BLaER1 (cell line): ENCODE measurements around the gene HJURP.

Experiments
- H3K27ac ChIP-seq: shearing (Covaris generic); formaldehyde crosslinking; 2 replicates; pipeline ENCODE4 v1.8.1; 2022
- H3K27me3 ChIP-seq: shearing (Covaris generic); formaldehyde crosslinking; 2 replicates; pipeline ENCODE4 v1.8.1; 2022
- H3K36me3 ChIP-seq: shearing (Covaris generic); formaldehyde crosslinking; 2 replicates; pipeline ENCODE4 v1.8.1; 2022
- H3K4me1 ChIP-seq: shearing (Covaris generic); formaldehyde crosslinking; 2 replicates; pipeline ENCODE4 v1.8.1; 2022
- H3K4me2 ChIP-seq: shearing (Covaris generic); formaldehyde crosslinking; 2 replicates; pipeline ENCODE4 v1.8.1; 2022
- H3K4me3 ChIP-seq: shearing (Covaris generic); formaldehyde crosslinking; 2 replicates; pipeline ENCODE4 v1.8.1; 2022
- H3K9ac ChIP-seq: shearing (Covaris generic); formaldehyde crosslinking; 2 replicates; pipeline ENCODE4 v1.8.1; 2022
- H3K9me3 ChIP-seq: shearing (Covaris generic); formaldehyde crosslinking; 2 replicates; pipeline ENCODE4 v1.8.1; 2022
- H4K20me1 ChIP-seq: shearing (Covaris generic); formaldehyde crosslinking; 2 replicates; pipeline ENCODE4 v1.8.1; 2022
- Cebpa-rat ChIP-seq: shearing (Covaris generic); IDR thresholded peaks from 2 replicates; pipeline ENCODE4 v1.8.1; 2022

Gene HJURP

GRCh38 chr2:233851169-233851568, 3.2 kb downstream of the HJURP start:
- H4K20me1 ChIP-seq, result peaks cover 66% of the 10 kb centered on the region
- H3K4me1 ChIP-seq, result peaks cover 41% of the 10 kb centered on the region
- H3K9ac ChIP-seq, result no peak overlapping the region
- no peaks in the 10 kb centered on the region for H3K27me3 ChIP-seq
- H3K4me3 ChIP-seq, result no peak overlapping the region
- H3K9me3 ChIP-seq, result no peaks in the 10 kb centered on the region; the same call in 1 of the 2 replicates
- H3K27ac ChIP-seq, result no peak overlapping the region
- no peak for TF ChIP-seq Cebpa-rat
- peaks cover 63% of the 10 kb centered on the region for H3K36me3 ChIP-seq
- H3K4me2 ChIP-seq, result no peak overlapping the region

- Histone ChIP-seq H3K9ac (no peak overlapping the region), H3K4me1 (peaks cover 41% of the 10 kb centered on the region), H3K9me3 (no peaks in the 10 kb centered on the region; the same call in 1 of the 2 replicates), H3K4me2 (no peak overlapping the region), H3K27me3 (no peaks in the 10 kb centered on the region), H3K36me3 (peaks cover 68% of the 10 kb centered on the region), H3K27ac (no peak overlapping the region), H3K4me3 (no peak overlapping the region), H4K20me1 (peaks cover 70% of the 10 kb centered on the region)
- no peak for TF ChIP-seq Cebpa-rat
These were observed 3.6 kb downstream of the HJURP start for GRCh38 chr2:233850745-233851144.

GRCh38 chr2:233849607-233850271, 4.6 kb downstream of the HJURP start:
- no peak overlapping the region; the same call in 1 of the 2 replicates for H3K9ac ChIP-seq
- H3K4me2 ChIP-seq, result no peak overlapping the region
- no peaks in the 10 kb centered on the region for H3K9me3 ChIP-seq

GRCh38 chr2:233848276-233848675, 6.1 kb downstream of the HJURP start:
- no peak overlapping the region for H3K4me2 ChIP-seq
- no peak overlapping the region for H3K27ac ChIP-seq
- H3K9me3 ChIP-seq, result no peaks in the 10 kb centered on the region
- no peaks in the 10 kb centered on the region for H3K27me3 ChIP-seq
- peaks cover 84% of the 10 kb centered on the region for H4K20me1 ChIP-seq
- peaks cover 92% of the 10 kb centered on the region for H3K36me3 ChIP-seq
- H3K9ac ChIP-seq, result no peak overlapping the region
- no peak overlapping the region for H3K4me3 ChIP-seq
- no peak for TF ChIP-seq Cebpa-rat
- H3K4me1 ChIP-seq, result peaks cover 28% of the 10 kb centered on the region

More at GRCh38 chr2:233849607-233850271, 4.6 kb downstream of the HJURP start:
- Histone ChIP-seq H3K36me3 (peaks cover 78% of the 10 kb centered on the region), H3K27ac (no peak overlapping the region), H4K20me1 (peaks cover 80% of the 10 kb centered on the region), H3K4me3 (no peak overlapping the region), H3K4me1 (peaks cover 34% of the 10 kb centered on the region), H3K27me3 (no peaks in the 10 kb centered on the region)
- TF ChIP-seq Cebpa-rat, result no peak

GRCh38 chr2:233847248-233847898, 7.0 kb downstream of the HJURP start:
- no peak for TF ChIP-seq Cebpa-rat
- no peak overlapping the region for H3K4me2 ChIP-seq
- H4K20me1 ChIP-seq, result peaks cover 92% of the 10 kb centered on the region
- H3K9me3 ChIP-seq, result no peaks in the 10 kb centered on the region
- peaks cover 100% of the 10 kb centered on the region for H3K36me3 ChIP-seq
- H3K27ac ChIP-seq, result no peak overlapping the region
- no peak overlapping the region for H3K4me3 ChIP-seq
- no peak overlapping the region for H3K9ac ChIP-seq
- H3K27me3 ChIP-seq, result no peaks in the 10 kb centered on the region
- H3K4me1 ChIP-seq, result peaks cover 19% of the 10 kb centered on the region

GRCh38 chr2:233846387-233847247, 7.7 kb downstream of the HJURP start:
- Histone ChIP-seq H3K4me2 (no peak overlapping the region), H3K27me3 (no peaks in the 10 kb centered on the region), H3K36me3 (peaks cover 100% of the 10 kb centered on the region)

GRCh38 chr2:233845301-233846060, 8.9 kb downstream of the HJURP start:
- Histone ChIP-seq H4K20me1 (peaks cover 95% of the 10 kb centered on the region), H3K27ac (no peak overlapping the region), H3K9me3 (no peaks in the 10 kb centered on the region), H3K27me3 (no peaks in the 10 kb centered on the region), H3K4me3 (no peak overlapping the region), H3K36me3 (peaks cover 100% of the 10 kb centered on the region), H3K9ac (no peak overlapping the region), H3K4me1 (peaks cover 7% of the 10 kb centered on the region), H3K4me2 (no peak overlapping the region)
- no peak for TF ChIP-seq Cebpa-rat

More at GRCh38 chr2:233846387-233847247, 7.7 kb downstream of the HJURP start:
- TF ChIP-seq Cebpa-rat, result no peak
- no peak overlapping the region for H3K9ac ChIP-seq
- peaks cover 92% of the 10 kb centered on the region for H4K20me1 ChIP-seq
- no peak overlapping the region for H3K27ac ChIP-seq
- peaks cover 11% of the 10 kb centered on the region for H3K4me1 ChIP-seq
- H3K4me3 ChIP-seq, result no peak overlapping the region
- H3K9me3 ChIP-seq, result no peaks in the 10 kb centered on the region

GRCh38 chr2:233844836-233845235, 9.5 kb downstream of the HJURP start:
- H3K27me3 ChIP-seq, result no peaks in the 10 kb centered on the region
- H3K4me1 ChIP-seq, result peaks cover 13% of the 10 kb centered on the region
- peaks cover 95% of the 10 kb centered on the region for H4K20me1 ChIP-seq
- H3K36me3 ChIP-seq, result peaks cover 100% of the 10 kb centered on the region
- no peaks in the 10 kb centered on the region for H3K9me3 ChIP-seq
- no peak for TF ChIP-seq Cebpa-rat
- no peak overlapping the region for H3K4me3 ChIP-seq
- H3K9ac ChIP-seq, result no peak overlapping the region
- H3K4me2 ChIP-seq, result no peak overlapping the region
- no peak overlapping the region for H3K27ac ChIP-seq

- peaks cover 100% of the 10 kb centered on the region for H3K36me3 ChIP-seq
- no peak overlapping the region for H3K4me3 ChIP-seq
- H3K27ac ChIP-seq, result no peak overlapping the region
- no peaks in the 10 kb centered on the region for H3K27me3 ChIP-seq
- H3K4me1 ChIP-seq, result peaks cover 19% of the 10 kb centered on the region
- H4K20me1 ChIP-seq, result peaks cover 95% of the 10 kb centered on the region
- H3K4me2 ChIP-seq, result no peak overlapping the region
- TF ChIP-seq Cebpa-rat, result no peak
- H3K9ac ChIP-seq, result no peak overlapping the region
- H3K9me3 ChIP-seq, result no peaks in the 10 kb centered on the region
These were observed 10.1 kb downstream of the HJURP start for GRCh38 chr2:233844064-233844807.
